Uterus (tissue), 4 donors: ENCODE measurements around the gene KCNQ1OT1. TPM values are rescaled to one million over a fixed set of nuclear protein-coding genes. Genes with fewer than 3 reads are reported as not detected.

ENCODE experiments used
- DNase-seq, 2 donors: peaks; one replicate each; pipeline ENCODE4 v3.0.0-alpha.2; 2019 to 2020
- H3K27ac ChIP-seq, 2 donors: fragments of 200-600 bp; sonication (generic); 1 replicate in 1 of 2; 2 replicates in 1 of 2; pipeline ENCODE4 v1.5.1; 2016 to 2018
- H3K27me3 ChIP-seq, 2 donors: fragments of 200-600 bp; sonication (generic); one replicate each; pipeline ENCODE4 v1.5.1; 2018 to 2019; ENCODE audit warnings: control low read depth in 1 of 2
- H3K36me3 ChIP-seq, 2 donors: fragments of 200-600 bp; sonication (generic); one replicate each; pipeline ENCODE4 v1.5.1; 2019; ENCODE audit warnings: control low read depth in 1 of 2
- H3K4me1 ChIP-seq, 2 donors: fragments of 200-600 bp; sonication (generic); one replicate each; pipeline ENCODE4 v1.5.1; 2018 to 2019; ENCODE audit warnings: control low read depth in 1 of 2
- H3K4me3 ChIP-seq, 2 donors: fragments of 200-600 bp; sonication (generic); 1 replicate in 1 of 2; 2 replicates in 1 of 2; pipeline ENCODE4 v1.5.1; 2018 to 2019; ENCODE audit warnings: mild to moderate bottlenecking in 1 of 2
- H3K9me3 ChIP-seq, 2 donors: fragments of 200-600 bp; sonication (generic); one replicate each; pipeline ENCODE4 v1.5.1; 2019; ENCODE audit warnings: control low read depth in 1 of 2
- POLR2A ChIP-seq, 2 donors: fragments of 450-650 bp; IDR thresholded peaks; one replicate each; pipeline ENCODE4 v1.6.1; 2016; ENCODE audit warnings: antibody characterized with exemption in 2 of 2, mild to moderate bottlenecking in 1 of 2, moderate library complexity in 1 of 2
- intact Hi-C: fragments of 100-400 bp; cut with DNase I; formaldehyde crosslinking; loops from one replicate; pipeline ENCODE4 v1.15.1; 2023; ENCODE audit warnings: low total_unique reads
- total RNA-seq, 4 donors: library from RNA; depleted of rRNA in 3 of 4; stranded (reverse); fragments of >200 nt in 3 of 4; gene quantifications; one replicate each; pipeline versions ENCODE4 v1.1.0 to v1.2.4, GENCODE V29; 2014 to 2023
- TF ChIP-seq, protein P1 (sequence below), 4 experiments: fragments of 200-600 bp in 2 of 4; fragments of 450-650 bp in 2 of 4; sonication (generic) in 2 of 4; IDR thresholded peaks; one replicate each; pipeline ENCODE4 v1.5.1; 2016 to 2019; ENCODE audit warnings: antibody characterized with exemption in 4 of 4, mild to moderate bottlenecking in 2 of 4, moderate library complexity in 1 of 4
- donor health status: DM: yes; HTN: yes; CAD: no.

The KCNQ1OT1 gene
- total RNA-seq, 4 donors from 2014 or later, result 2.6 to 19.4 (median 10.9) TPM

DNA sequence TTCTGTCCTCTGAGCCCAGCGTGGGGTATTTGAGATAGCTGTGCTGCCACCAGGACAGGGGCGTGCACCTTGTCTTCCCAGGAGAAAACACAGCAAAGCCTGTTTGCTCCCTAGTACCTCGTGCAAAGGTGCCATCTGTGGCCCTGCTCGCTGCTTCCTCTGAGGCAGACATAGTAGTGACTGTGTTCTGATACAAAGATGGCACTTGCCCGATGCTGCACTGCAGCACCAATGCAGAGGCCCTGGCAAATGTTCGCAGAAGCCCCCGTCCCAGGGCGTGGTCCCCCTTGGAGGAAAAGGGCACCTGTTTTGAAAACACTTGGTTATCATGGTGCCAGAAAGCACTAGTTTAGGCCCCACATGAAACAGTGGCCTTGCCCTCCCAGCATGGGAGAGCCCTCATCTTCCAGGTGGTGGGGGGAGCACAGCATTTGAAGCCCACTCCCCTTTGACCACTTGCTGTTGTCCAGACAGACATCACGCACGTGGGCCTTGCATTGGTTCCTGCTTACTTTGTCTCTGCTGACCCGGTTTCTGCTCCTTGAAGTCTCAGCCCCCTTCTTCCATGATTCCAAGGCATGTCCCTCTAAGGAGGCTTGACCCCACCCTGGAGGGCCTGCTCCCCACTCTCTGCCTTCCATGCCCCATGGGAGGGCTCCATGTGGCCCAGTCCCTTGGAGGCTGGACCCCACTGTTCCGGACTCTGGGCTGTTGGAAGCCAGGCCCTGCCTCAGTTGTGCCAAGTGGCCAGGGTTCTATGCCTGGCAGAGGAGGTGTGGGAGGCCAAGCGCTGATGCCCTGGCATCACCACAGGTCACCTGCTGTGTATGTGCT, 109.4 kb downstream of the KCNQ1OT1 start:
- Histone ChIP-seq H3K27me3 (no peaks in the 10 kb centered on the region), H3K36me3 (no peaks in the 10 kb centered on the region), H3K9me3 (no peaks in the 10 kb centered on the region), H3K4me3 (no peak overlapping the region), H3K27ac (no peak overlapping the region), H3K4me1 (no peaks in the 10 kb centered on the region)
- TF ChIP-seq POLR2A (IDR thresholded peaks at IDR 0.05), result no peak
- TF ChIP-seq, protein P1, sequence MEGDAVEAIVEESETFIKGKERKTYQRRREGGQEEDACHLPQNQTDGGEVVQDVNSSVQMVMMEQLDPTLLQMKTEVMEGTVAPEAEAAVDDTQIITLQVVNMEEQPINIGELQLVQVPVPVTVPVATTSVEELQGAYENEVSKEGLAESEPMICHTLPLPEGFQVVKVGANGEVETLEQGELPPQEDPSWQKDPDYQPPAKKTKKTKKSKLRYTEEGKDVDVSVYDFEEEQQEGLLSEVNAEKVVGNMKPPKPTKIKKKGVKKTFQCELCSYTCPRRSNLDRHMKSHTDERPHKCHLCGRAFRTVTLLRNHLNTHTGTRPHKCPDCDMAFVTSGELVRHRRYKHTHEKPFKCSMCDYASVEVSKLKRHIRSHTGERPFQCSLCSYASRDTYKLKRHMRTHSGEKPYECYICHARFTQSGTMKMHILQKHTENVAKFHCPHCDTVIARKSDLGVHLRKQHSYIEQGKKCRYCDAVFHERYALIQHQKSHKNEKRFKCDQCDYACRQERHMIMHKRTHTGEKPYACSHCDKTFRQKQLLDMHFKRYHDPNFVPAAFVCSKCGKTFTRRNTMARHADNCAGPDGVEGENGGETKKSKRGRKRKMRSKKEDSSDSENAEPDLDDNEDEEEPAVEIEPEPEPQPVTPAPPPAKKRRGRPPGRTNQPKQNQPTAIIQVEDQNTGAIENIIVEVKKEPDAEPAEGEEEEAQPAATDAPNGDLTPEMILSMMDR (IDR thresholded peaks at IDR 0.05), result no peak
- DNase-seq, result no peak
- intact Hi-C loops, result no loop called here

DNA sequence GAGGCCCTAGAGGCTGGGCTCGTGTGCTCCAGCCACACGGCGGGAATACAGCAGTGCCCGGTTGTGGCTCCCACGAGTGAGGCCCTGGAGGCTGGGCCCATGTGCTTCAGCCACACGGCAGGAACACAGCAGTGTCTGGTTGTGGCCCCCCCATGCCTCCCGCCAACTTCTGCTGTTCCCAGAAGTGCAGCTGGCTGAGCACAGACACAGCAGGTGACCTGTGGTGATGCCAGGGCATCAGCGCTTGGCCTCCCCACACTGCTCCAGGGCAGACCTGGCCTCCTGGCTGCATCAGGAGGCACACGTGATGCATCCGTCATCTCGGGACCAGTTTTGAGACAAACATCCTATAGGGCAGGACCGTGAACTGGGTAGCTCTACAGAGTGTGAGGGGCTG, 110.3 kb downstream of the KCNQ1OT1 start:
- Histone ChIP-seq H3K4me1 (no peaks in the 10 kb centered on the region), H3K27ac (no peak overlapping the region), H3K27me3 (no peaks in the 10 kb centered on the region), H3K4me3 (no peak overlapping the region), H3K36me3 (no peaks in the 10 kb centered on the region), H3K9me3 (no peaks in the 10 kb centered on the region)
- TF ChIP-seq, protein P1 (IDR thresholded peaks at IDR 0.05), result no peak
- no peak for TF ChIP-seq POLR2A (IDR thresholded peaks at IDR 0.05)
- no peak for DNase-seq
- intact Hi-C loops, result no loop called here

GRCh38 chr11:2588809-2589537, 110.8 kb downstream of the KCNQ1OT1 start:
- no peaks in the 10 kb centered on the region for H3K36me3 ChIP-seq
- H3K9me3 ChIP-seq, result no peaks in the 10 kb centered on the region
- TF ChIP-seq, protein P1 (IDR thresholded peaks at IDR 0.05), result no peak
- no peak for TF ChIP-seq POLR2A (IDR thresholded peaks at IDR 0.05)
- H3K4me3 ChIP-seq, result no peak overlapping the region
- no peak for DNase-seq
- no peaks in the 10 kb centered on the region for H3K27me3 ChIP-seq
- no peaks in the 10 kb centered on the region for H3K4me1 ChIP-seq
- H3K27ac ChIP-seq, result no peak overlapping the region
- intact Hi-C loops, result no loop called here

DNA sequence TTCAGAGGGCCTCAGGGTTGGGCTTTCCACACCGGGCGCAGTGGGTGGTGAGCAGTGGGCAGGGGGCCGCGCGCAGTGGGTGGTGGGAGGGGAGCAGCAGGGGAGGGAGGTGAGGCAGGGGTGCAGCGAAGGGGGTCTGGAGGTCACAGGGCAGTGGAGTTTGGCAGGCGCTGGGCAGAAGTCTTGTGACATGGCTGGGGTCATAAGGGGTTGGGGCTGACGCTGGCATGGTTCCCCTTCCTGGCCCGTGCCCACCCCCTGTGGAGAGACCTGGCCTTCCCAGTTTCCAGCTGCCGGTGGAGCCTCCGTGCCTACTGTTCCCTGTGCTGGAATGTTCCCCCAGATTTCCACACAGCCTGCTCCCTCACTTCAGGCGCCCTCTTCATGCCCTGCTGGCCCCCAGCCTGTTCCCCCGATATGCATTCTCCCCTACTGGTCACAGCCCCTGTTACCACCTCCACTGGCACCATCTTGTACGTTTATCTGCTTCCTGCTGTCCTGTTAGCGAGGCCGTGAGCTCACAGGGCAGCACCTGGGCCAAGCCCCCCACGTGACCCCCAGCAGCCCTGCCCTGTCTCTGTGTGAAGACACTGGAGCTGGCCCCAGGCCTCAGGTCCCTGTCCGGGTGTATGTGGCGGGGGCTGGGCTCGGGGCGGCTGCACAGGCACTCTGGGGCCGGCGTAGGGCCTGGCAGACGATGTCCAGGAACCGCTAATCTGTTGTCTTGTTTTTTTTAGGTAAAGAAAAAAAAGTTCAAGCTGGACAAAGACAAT, 111.6 kb downstream of the KCNQ1OT1 start:
- no peak overlapping the region for H3K4me3 ChIP-seq
- H3K36me3 ChIP-seq, result no peaks in the 10 kb centered on the region
- H3K27me3 ChIP-seq, result no peaks in the 10 kb centered on the region
- H3K27ac ChIP-seq, result no peak overlapping the region
- intact Hi-C loops, result no loop called here
- TF ChIP-seq, protein P1 (IDR thresholded peaks at IDR 0.05), result no peak
- TF ChIP-seq POLR2A (IDR thresholded peaks at IDR 0.05), result no peak
- H3K9me3 ChIP-seq, result no peaks in the 10 kb centered on the region
- no peak for DNase-seq
- no peaks in the 10 kb centered on the region for H3K4me1 ChIP-seq
